ENCODE measurements around the gene ETV3L.

ETV3L gene

DNA sequence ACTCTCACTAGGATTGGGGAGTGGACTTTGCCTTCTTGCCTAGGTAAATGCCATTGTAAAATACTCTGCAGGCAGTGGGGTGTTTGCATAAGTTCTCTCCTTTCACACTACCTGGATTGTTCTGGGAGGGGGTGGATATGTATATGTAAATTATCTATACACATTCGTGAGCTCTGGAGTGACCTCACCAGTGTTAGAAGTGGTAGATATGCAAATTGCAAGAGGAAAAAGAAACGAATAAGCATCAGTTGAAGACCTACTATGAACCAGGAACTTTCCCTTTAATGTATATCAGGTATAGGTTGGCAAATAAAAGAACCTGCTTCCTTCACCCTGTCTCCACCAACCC is 52.6 kb downstream of the ETV3L start:
- H3K36me3 ChIP-seq (ENCODE audit: insufficient read depth): no peaks in the 10 kb centered on the region
- no peaks in the 10 kb centered on the region for H4K20me1 ChIP-seq (ENCODE audit: insufficient read depth)
- H3K27ac ChIP-seq: no peak overlapping the region
- H3K4me3 ChIP-seq (IDR thresholded peaks at IDR 0.05; ENCODE audit: insufficient read depth, low read depth, low read length): peak overlapping the region; percentile 14
- H3K79me2 ChIP-seq (ENCODE audit: insufficient read depth, low read depth): peaks cover 7% of the 10 kb centered on the region; the same call in 1 of the 2 replicates
- H3K27me3 ChIP-seq (ENCODE audit: insufficient read depth, low read depth): no peaks in the 10 kb centered on the region
- H3K4me1 ChIP-seq (ENCODE audit: low read depth, poor library complexity, severe bottlenecking): peaks cover 29% of the 10 kb centered on the region
- TF ChIP-seq, protein P1, sequence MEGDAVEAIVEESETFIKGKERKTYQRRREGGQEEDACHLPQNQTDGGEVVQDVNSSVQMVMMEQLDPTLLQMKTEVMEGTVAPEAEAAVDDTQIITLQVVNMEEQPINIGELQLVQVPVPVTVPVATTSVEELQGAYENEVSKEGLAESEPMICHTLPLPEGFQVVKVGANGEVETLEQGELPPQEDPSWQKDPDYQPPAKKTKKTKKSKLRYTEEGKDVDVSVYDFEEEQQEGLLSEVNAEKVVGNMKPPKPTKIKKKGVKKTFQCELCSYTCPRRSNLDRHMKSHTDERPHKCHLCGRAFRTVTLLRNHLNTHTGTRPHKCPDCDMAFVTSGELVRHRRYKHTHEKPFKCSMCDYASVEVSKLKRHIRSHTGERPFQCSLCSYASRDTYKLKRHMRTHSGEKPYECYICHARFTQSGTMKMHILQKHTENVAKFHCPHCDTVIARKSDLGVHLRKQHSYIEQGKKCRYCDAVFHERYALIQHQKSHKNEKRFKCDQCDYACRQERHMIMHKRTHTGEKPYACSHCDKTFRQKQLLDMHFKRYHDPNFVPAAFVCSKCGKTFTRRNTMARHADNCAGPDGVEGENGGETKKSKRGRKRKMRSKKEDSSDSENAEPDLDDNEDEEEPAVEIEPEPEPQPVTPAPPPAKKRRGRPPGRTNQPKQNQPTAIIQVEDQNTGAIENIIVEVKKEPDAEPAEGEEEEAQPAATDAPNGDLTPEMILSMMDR (conservative IDR thresholded peaks at IDR 0.05; ENCODE audit: low read depth, low read length): no peak
- no peak overlapping the region for H2AFZ ChIP-seq (ENCODE audit: low read depth)
- no peak overlapping the region for H3K9ac ChIP-seq
- H3K4me2 ChIP-seq: no peak overlapping the region

- Histone ChIP-seq H3K27me3 (ENCODE audit: insufficient read depth, low read depth) (no peaks in the 10 kb centered on the region), H3K27ac (peak within 1 kb of the TSS; percentile 52; the same call in 1 of the 2 replicates), H2AFZ (ENCODE audit: low read depth) (peak within 1 kb of the TSS; percentile 96)
Measured at GRCh38 chr1:157045250-157046218, 54.1 kb downstream of the ETV3L start, which contains the start of gene ARHGEF11. Gene ARHGEF11 (minus strand): TSS chr1:157045742. CDS start chr1:157044330, 1,412 bp downstream.

DNA sequence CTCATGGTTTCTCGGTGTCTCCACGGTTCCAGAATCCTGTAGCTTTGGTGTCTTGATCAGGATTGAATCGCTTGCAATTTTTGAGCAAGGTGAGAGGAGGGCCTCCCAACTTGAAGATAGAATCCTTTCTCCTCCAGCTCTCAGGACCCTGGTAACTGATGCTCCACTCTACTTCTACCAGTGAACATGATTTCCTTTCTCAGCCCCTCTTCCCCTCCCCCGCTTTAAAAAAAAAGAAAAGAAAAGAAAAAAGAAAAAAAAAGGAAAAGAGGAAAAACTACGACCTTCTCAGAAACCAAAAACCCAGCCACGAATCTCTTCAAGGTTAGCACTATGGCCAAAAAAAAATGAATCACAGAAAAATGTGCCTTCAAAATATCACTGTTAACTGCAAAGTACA is 55.3 kb downstream of the ETV3L start:
- Histone ChIP-seq H2AFZ (ENCODE audit: low read depth) (no peak overlapping the region), H3K4me1 (ENCODE audit: low read depth, poor library complexity, severe bottlenecking) (peaks cover 45% of the 10 kb centered on the region), H3K79me2 (ENCODE audit: insufficient read depth, low read depth) (peaks cover 7% of the 10 kb centered on the region; the same call in 1 of the 2 replicates), H3K27ac (0 out of 2 replicates have a peak overlapping the region, but pooled peaks have one; percentile 52), H3K4me2 (peak overlapping the region; percentile 76), H3K4me3 (IDR thresholded peaks at IDR 0.05; ENCODE audit: insufficient read depth, low read depth, low read length) (peak overlapping the region; percentile 88), H4K20me1 (ENCODE audit: insufficient read depth) (no peaks in the 10 kb centered on the region), H3K27me3 (ENCODE audit: insufficient read depth, low read depth) (no peaks in the 10 kb centered on the region), H3K9ac (peak overlapping the region; percentile 80; the same call in 1 of the 2 replicates), H3K36me3 (ENCODE audit: insufficient read depth) (no peaks in the 10 kb centered on the region)
- TF ChIP-seq, protein P1 (conservative IDR thresholded peaks at IDR 0.05; ENCODE audit: low read depth, low read length): no peak

More at GRCh38 chr1:157045250-157046218, 54.1 kb downstream of the ETV3L start, which contains the start of gene ARHGEF11:
- Histone ChIP-seq H3K9ac (peak within 1 kb of the TSS; percentile 80), H3K36me3 (ENCODE audit: insufficient read depth) (no peaks in the 10 kb centered on the region), H4K20me1 (ENCODE audit: insufficient read depth) (no peaks in the 10 kb centered on the region), H3K4me3 (IDR thresholded peaks at IDR 0.05; ENCODE audit: insufficient read depth, low read depth, low read length) (peak within 1 kb of the TSS; percentile 88), H3K79me2 (ENCODE audit: insufficient read depth, low read depth) (peaks cover 7% of the 10 kb centered on the region; the same call in 1 of the 2 replicates), H3K4me2 (peak within 1 kb of the TSS; percentile 87), H3K4me1 (ENCODE audit: low read depth, poor library complexity, severe bottlenecking) (peaks cover 44% of the 10 kb centered on the region)
- TF ChIP-seq, protein P1 (conservative IDR thresholded peaks at IDR 0.05; ENCODE audit: low read depth, low read length): no peak

DNA sequence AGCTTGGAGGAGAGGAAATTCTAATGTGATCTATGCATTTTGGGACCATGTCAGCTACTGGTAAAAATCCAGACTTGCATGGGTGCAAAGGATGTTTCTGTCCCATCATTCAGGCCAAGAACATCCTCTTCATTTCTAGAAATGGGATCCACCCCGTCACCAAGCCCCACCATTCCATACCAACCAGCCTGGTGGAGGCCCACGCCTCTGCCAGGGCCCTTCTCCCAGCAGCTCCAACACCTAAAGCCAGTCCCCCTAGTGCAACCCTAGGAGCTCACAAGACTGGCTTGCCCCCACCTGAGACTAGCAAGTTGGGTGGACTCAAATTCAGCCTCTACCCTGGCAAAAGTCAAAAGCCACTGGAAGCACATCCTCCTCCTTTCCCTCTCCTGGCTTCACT is 55.9 kb downstream of the ETV3L start:
- H3K4me2 ChIP-seq: peak overlapping the region; percentile 76; the same call in 1 of the 2 replicates
- no peak overlapping the region for H3K9ac ChIP-seq
- H4K20me1 ChIP-seq (ENCODE audit: insufficient read depth): no peaks in the 10 kb centered on the region
- no peak overlapping the region for H3K4me3 ChIP-seq (IDR thresholded peaks at IDR 0.05; ENCODE audit: insufficient read depth, low read depth, low read length)
- no peak overlapping the region for H3K27ac ChIP-seq
- H3K27me3 ChIP-seq (ENCODE audit: insufficient read depth, low read depth): no peaks in the 10 kb centered on the region
- no peaks in the 10 kb centered on the region for H3K36me3 ChIP-seq (ENCODE audit: insufficient read depth)
- H2AFZ ChIP-seq (ENCODE audit: low read depth): no peak overlapping the region
- peaks cover 7% of the 10 kb centered on the region; the same call in 1 of the 2 replicates for H3K79me2 ChIP-seq (ENCODE audit: insufficient read depth, low read depth)
- H3K4me1 ChIP-seq (ENCODE audit: low read depth, poor library complexity, severe bottlenecking): peaks cover 48% of the 10 kb centered on the region
- TF ChIP-seq, protein P1 (conservative IDR thresholded peaks at IDR 0.05; ENCODE audit: low read depth, low read length): no peak

Data from KMS-11 (cell line).